HepG2 (cell line): ENCODE measurements around the gene TIMM13. TPM values are rescaled to one million over a fixed set of nuclear protein-coding genes. Genes with fewer than 3 reads are reported as not detected.

Source experiments
- ATAC-seq: fragments of 200-7000 bp; cut with Tn5 transposase; 3 replicates; pipeline ENCODE4 v1.9.1; 2020; ENCODE audit warnings: mild to moderate bottlenecking, moderate library complexity
- BruUV-seq: library from RNA; stranded (reverse); fragments of 400-500 nt; replicated peaks from 2 replicates; lab custom pipeline; 2021; lab: Mats Ljungman, UMichigan
- CTCF ChIA-PET: fragments of 300-600 bp; formaldehyde crosslinking; extraction: SDS; loops from one replicate; lab custom pipeline; 2021; ENCODE audit warnings: low total read pairs, inconsistent platforms, low intra/inter-chr PET ratio; lab: Yijun Ruan, JAX
- POLR2A ChIA-PET: fragments of 350-600 bp; sonication (Branson Sonifier 250); formaldehyde crosslinking; loops from one replicate; lab custom pipeline; 2020; ENCODE audit warnings: antibody characterized with exemption, inconsistent platforms; lab: Yijun Ruan, JAX
- DNase-seq: peaks from one replicate; pipeline ENCODE4 v3.0.0-alpha.2; 2015; ENCODE audit warnings: low spot score
- FAIRE-seq: peaks from 3 replicates; lab custom pipeline; 2011; peaks lifted over from hg19 to GRCh38; lab: Jason Lieb, UNC
- H2AFZ ChIP-seq: one replicate; pipeline ENCODE4 v1.6.1; 2011; ENCODE audit warnings: low read length, inconsistent platforms
- H3K27ac ChIP-seq: fragments of 300-600 bp; 3 replicates; pipeline ENCODE4 v1.8.0; 2011; ENCODE audit warnings: mixed run types, mild to moderate bottlenecking, mixed read lengths, low read length, inconsistent platforms; ENCODE audit not compliant: insufficient read depth; ENCODE audit errors: extremely low read length
- H3K27me3 ChIP-seq, 2 experiments: fragments of 200-600 bp in 1 of 2; 2 replicates in 1 of 2; 3 replicates in 1 of 2; pipeline versions ENCODE4 v1.6.0 to v1.8.0; 2011; ENCODE audit warnings: low read length in 2 of 2, mild to moderate bottlenecking in 2 of 2, moderate library complexity in 2 of 2, inconsistent platforms in 1 of 2; ENCODE audit not compliant: insufficient read depth in 2 of 2, control insufficient read depth in 1 of 2
- H3K36me3 ChIP-seq, 2 experiments: fragments of 200-600 bp in 1 of 2; replicated peaks in 1 of 2; 2 replicates in 1 of 2; 3 replicates in 1 of 2; pipeline versions ENCODE4 v1.5.1 to v1.8.0; 2011; ENCODE audit warnings: low read length in 2 of 2, inconsistent platforms in 1 of 2; ENCODE audit not compliant: insufficient read depth in 2 of 2, control insufficient read depth in 1 of 2
- H3K4me1 ChIP-seq: 2 replicates; pipeline ENCODE4 v1.5.1; 2012; ENCODE audit warnings: low read length, inconsistent platforms; ENCODE audit not compliant: insufficient read depth
- H3K4me2 ChIP-seq: 2 replicates; pipeline ENCODE4 v1.6.0; 2011; ENCODE audit warnings: low read depth, low read length, inconsistent platforms
- H3K4me3 ChIP-seq, 3 experiments: fragments of 200-600 bp in 1 of 3; sonication (generic), shearing (Covaris generic) in 1 of 3; replicated peaks in 1 of 3; 2 replicates each; pipeline ENCODE4 v1.5.1; 2011 to 2016; ENCODE audit warnings: low read length in 3 of 3, inconsistent platforms in 2 of 3, low read depth in 2 of 3, mild to moderate bottlenecking in 2 of 3, control low read depth in 1 of 3, mixed read lengths in 1 of 3; ENCODE audit not compliant: insufficient read depth in 1 of 3
- H3K79me2 ChIP-seq: one replicate; pipeline ENCODE4 v1.6.1; 2011; ENCODE audit warnings: low read length, inconsistent platforms; ENCODE audit not compliant: insufficient read depth
- H3K9ac ChIP-seq: 2 replicates; pipeline ENCODE4 v1.6.0; 2011; ENCODE audit warnings: mild to moderate bottlenecking, low read depth, low read length, inconsistent platforms; ENCODE audit not compliant: insufficient read depth
- H3K9me3 ChIP-seq: 2 replicates; pipeline ENCODE4 v1.5.1; 2012; ENCODE audit warnings: mild to moderate bottlenecking, low read length
- H4K20me1 ChIP-seq: 2 replicates; pipeline ENCODE4 v1.6.0; 2011; ENCODE audit warnings: inconsistent platforms, mild to moderate bottlenecking, low read length, moderate library complexity; ENCODE audit not compliant: insufficient read depth
- AGO2 ChIP-seq: fragments of 200-400 bp; formaldehyde crosslinking; optimal IDR thresholded peaks from 2 replicates; pipeline ENCODE3; 2017; ENCODE audit warnings: mild to moderate bottlenecking, low read depth, low read length, moderate library complexity
- IKZF4 ChIP-seq: sonication (generic); formaldehyde crosslinking; IDR thresholded peaks from 2 replicates; pipeline ENCODE4 v1.5.1; 2020; ENCODE audit warnings: borderline replicate concordance, mild to moderate bottlenecking, low read depth, missing genetic modification reagents; ENCODE audit errors: not compliant biosample characterization
- XBP1 ChIP-seq: sonication (generic); formaldehyde crosslinking; IDR thresholded peaks from 2 replicates; pipeline ENCODE4 v1.5.0; 2020; ENCODE audit warnings: missing genetic modification reagents
- ZNF10 ChIP-seq: sonication (generic); formaldehyde crosslinking; IDR thresholded peaks from 2 replicates; pipeline ENCODE4 v1.4.0; 2020; ENCODE audit warnings: mild to moderate bottlenecking, low read depth, missing genetic modification reagents, borderline replicate concordance
- ZNF891 ChIP-seq: sonication (generic); formaldehyde crosslinking; IDR thresholded peaks from 2 replicates; pipeline ENCODE4 v1.5.0; 2020; ENCODE audit warnings: mild to moderate bottlenecking, missing genetic modification reagents
- WGBS: methylation state at CpG from one replicate; pipeline ENCODE4 v1.1.6; 2017; ENCODE audit warnings: low lambda C conversion rate; 5-methylcytosine and 5-hydroxymethylcytosine counted together
- in situ Hi-C: cut with HindIII; loops from 2 replicates; pipeline ENCODE4 v1.10.0; 2017; ENCODE audit warnings: low pct_unique_long_range_greater_than_20kb; ENCODE audit not compliant: extremely low pct_ligation_motif_present
- intact Hi-C: fragments of 100-400 bp; cut with micrococcal nuclease; formaldehyde crosslinking; loops from one replicate; pipeline ENCODE4 v1.10.0; 2022; ENCODE audit not compliant: unreplicated experiment
- polyA plus RNA-seq, 8 experiments: library from polyadenylated mRNA; depleted of rRNA in 3 of 8; stranded (reverse) in 7 of 8; unstranded in 1 of 8; fragments of >200 nt; fragmentation: Illumina TruSeq in 4 of 8; extraction: Trizol in 4 of 8; gene quantifications; 2 replicates each; pipeline versions ENCODE4 v1.2.1 to v1.2.3, GENCODE V29; 2011 to 2016; ENCODE audit warnings: low read depth in 4 of 8, missing spikeins in 1 of 8, mixed read lengths in 1 of 8; ENCODE audit not compliant: insufficient read depth in 1 of 8
- total RNA-seq, 5 experiments: library from RNA; depleted of rRNA; stranded (reverse); fragments of >200 nt; fragmentation: Illumina TruSeq; extraction: Trizol; gene quantifications; 2 replicates each; pipeline ENCODE4 v1.2.3, GENCODE V29; 2016; ENCODE audit warnings: low read depth in 1 of 5

Gene TIMM13
- total and polyA plus RNA-seq, 2 of the 13 experiments (the other 11 are each of a cell fraction or from before 2014, with no cell fraction given): 48.4 to 108 TPM

DNA sequence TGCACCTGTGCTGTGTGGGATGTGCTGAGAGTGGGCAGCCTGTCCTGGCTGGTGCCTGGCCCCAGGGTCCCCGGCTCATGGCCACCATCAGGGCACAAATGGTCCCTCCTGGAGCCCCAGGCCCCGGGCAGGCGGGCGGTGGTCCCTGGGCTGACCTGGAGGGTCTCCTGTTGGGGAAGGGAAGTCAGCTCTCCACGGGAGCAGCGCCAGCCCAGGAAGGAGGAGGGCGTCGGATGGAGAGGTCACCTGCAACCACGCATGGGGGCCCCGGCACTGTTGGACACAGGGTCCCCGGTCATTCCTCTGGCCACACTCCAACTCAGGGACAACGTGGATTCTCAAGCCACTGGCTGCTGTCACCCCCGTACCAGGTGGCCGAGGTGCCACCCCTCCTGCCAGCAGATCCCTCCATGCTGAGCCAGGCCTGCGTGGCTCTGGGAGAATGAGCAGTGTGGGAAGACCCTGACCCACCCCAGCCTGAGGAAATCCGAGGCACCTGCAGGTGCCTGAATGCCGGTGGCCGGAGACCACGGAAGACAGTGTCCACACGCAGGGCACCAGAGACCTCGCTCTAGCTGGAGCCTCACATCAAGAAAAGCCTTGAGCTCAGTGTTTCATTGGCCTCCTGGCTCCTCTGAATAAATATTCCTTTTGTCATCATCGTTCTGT is 15.9 kb upstream of the TIMM13 start:
- DNase-seq (no peak), FAIRE-seq (no peak), ATAC-seq (no peak)
- Histone ChIP-seq H3K36me3 (peaks cover 23 to 57% of the 10 kb centered on the region in 2 experiments; a peak in 4 of 5 replicates), H4K20me1 (0 out of 2 replicates have a peak, but pooled peaks cover 3% of the 10 kb centered on the region), H3K9me3 (no peaks in the 10 kb centered on the region), H3K4me1 (no peaks in the 10 kb centered on the region), H2AFZ (no peak overlapping the region), H3K9ac (no peak overlapping the region), H3K79me2 (peaks cover 27% of the 10 kb centered on the region), H3K27me3 (no peaks in the 10 kb centered on the region), H3K4me2 (no peak overlapping the region), H3K27ac (no peak overlapping the region), H3K4me3 (no peak overlapping the region)
- in situ Hi-C loops: no loop called here
- WGBS: 96% methylated on average over 5 of the region's 22 CpGs
- ChIA-PET POLR2A (interaction anchor here (3.7 kb wide), 1 partner anchor 16 kb away, joined by 15 read pairs; the partner anchor contains the start of gene TIMM13), CTCF (no interaction called here)
- TF ChIP-seq AGO2: peak; percentile 15
- TF ChIP-seq ZNF891 (CRISPR knock-in tag): no peak
- intact Hi-C loops: no loop called here
- no TSS peak for BruUV-seq

DNA sequence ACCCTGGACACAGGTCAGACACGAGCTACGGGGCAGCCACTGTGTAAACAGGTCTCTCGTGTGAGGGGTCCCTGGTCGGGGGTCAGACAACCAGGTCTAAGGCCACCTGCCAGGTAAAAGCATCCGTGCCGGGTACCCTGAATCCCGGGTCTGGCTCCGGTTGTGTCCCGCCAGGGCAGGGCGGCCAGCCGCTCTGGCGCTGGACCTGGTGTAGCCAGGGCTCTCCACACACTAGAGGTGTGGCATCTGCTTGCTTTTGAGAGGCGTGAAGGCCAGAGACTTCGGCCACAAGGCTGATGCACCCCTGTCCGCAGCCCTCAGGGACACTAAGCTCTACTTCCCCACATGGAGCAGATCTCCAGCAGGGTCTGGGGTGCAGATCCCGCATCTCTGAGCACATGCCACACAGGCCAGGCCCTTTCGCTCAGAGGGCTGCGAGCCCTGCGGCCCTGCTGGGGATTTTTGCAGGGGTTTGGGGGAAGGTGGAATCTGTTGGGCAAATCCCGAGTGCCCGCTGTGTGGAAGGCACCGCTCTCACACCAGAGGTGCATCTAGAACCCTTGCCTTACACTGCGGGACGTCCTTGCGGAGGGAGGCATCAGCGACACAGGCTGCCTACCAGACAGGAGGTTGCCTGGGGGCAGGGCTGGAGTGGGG is 13.8 kb upstream of the TIMM13 start:
- peak; percentile 68 for TF ChIP-seq AGO2
- no peak for TF ChIP-seq IKZF4 (CRISPR knock-in tag)
- TF ChIP-seq XBP1 (CRISPR knock-in tag): no peak
- no peak for TF ChIP-seq ZNF10 (CRISPR knock-in tag)
- TF ChIP-seq, all 625 proteins: peak for 1
- Histone ChIP-seq H3K9me3 (no peaks in the 10 kb centered on the region), H3K27ac (no peak overlapping the region), H3K9ac (no peak overlapping the region), H2AFZ (no peak overlapping the region), H4K20me1 (no peaks in the 10 kb centered on the region), H3K36me3 (peaks cover 32 to 65% of the 10 kb centered on the region in 2 experiments; a peak in 4 of 5 replicates), H3K4me3 (no peak overlapping the region), H3K27me3 (no peaks in the 10 kb centered on the region), H3K4me1 (no peaks in the 10 kb centered on the region), H3K79me2 (peaks cover 9% of the 10 kb centered on the region), H3K4me2 (no peak overlapping the region)
- in situ Hi-C loops: no loop called here
- ATAC-seq: no peak
- DNase-seq: no peak
- ChIA-PET POLR2A (interaction anchor here (3.7 kb wide), 1 partner anchor 14 kb away, joined by 15 read pairs; the partner anchor contains the start of gene TIMM13), CTCF (no interaction called here)
- no TSS peak for BruUV-seq
- intact Hi-C loops: no loop called here
- WGBS: 100% methylated on average over 5 of the region's 26 CpGs
- FAIRE-seq: no peak
